VCaP (cell line): ENCODE data around the gene RIOK2.

Source experiments
- H3K27ac ChIP-seq: fragments of 450-650 bp; 2 replicates; pipeline ENCODE4 v1.5.1; 2017
- TF ChIP-seq, protein P1 (sequence below): fragments of 450-650 bp; conservative IDR thresholded peaks from 2 replicates; pipeline ENCODE4 v1.5.1; 2017; ENCODE audit warnings: mild to moderate bottlenecking, moderate library complexity

The RIOK2 gene

DNA sequence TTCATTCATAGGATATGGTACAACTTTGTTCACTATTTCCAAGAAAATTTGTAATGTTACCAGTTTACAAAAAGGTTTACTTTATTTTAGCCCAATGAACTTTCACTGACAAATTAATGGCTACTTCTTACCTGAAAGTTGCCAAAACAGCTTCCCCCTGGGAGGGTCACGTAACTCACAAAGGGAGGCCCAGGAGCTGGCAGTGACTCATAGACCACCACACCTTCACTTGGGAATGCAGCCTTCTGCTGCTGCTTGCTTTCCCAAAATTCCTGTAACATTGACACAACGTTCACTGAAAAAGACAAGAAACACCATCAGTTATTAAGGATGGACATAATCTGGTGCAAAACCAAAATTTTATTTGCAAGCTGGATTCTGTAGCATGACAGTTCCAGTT, 58.7 kb downstream of the RIOK2 start:
- H3K27ac ChIP-seq, result no peak overlapping the region
- TF ChIP-seq, protein P1, sequence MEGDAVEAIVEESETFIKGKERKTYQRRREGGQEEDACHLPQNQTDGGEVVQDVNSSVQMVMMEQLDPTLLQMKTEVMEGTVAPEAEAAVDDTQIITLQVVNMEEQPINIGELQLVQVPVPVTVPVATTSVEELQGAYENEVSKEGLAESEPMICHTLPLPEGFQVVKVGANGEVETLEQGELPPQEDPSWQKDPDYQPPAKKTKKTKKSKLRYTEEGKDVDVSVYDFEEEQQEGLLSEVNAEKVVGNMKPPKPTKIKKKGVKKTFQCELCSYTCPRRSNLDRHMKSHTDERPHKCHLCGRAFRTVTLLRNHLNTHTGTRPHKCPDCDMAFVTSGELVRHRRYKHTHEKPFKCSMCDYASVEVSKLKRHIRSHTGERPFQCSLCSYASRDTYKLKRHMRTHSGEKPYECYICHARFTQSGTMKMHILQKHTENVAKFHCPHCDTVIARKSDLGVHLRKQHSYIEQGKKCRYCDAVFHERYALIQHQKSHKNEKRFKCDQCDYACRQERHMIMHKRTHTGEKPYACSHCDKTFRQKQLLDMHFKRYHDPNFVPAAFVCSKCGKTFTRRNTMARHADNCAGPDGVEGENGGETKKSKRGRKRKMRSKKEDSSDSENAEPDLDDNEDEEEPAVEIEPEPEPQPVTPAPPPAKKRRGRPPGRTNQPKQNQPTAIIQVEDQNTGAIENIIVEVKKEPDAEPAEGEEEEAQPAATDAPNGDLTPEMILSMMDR, result no peak

DNA sequence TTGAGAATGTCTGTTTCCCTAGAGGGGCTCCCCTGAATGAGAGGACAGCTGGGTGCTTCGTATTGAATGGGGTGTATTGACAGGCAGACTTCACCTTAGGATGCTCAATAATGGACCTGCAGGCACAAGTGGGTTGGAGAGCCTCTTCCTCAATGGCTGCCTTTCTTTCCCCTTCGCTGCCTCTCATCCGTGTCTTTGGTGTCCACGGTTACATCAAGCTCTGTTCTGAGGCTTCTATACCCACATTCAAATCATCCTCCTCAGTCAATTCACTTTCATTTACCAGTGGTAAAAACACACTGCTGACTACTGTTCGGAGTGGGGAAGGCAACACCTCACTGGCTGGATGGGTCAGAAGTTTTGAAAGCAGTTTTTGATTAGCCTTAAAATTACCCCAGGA, 61.2 kb downstream of the RIOK2 start:
- TF ChIP-seq, protein P1, result no peak
- no peak overlapping the region for H3K27ac ChIP-seq

DNA sequence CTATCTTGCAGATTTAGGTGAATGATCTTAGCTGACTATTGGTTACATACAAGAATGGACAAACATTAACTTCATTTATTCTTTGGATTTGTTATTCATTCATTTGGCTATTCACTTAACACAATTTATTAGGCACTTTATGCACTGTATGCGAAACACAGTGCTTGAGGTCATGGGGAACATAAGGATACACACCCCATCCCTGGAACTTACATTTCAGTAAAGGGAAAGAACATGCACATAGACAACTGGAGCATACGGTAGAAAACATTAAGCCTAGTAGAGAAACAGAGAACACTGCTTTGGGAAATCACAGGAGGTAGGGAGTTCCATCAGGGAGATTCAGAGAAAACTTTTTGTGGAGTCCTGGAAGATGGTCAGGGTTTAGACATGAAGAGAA, 62.9 kb downstream of the RIOK2 start:
- H3K27ac ChIP-seq, result no peak overlapping the region
- TF ChIP-seq, protein P1, result no peak

- TF ChIP-seq, protein P1, result no peak
- no peak overlapping the region for H3K27ac ChIP-seq
Measured at GRCh38 chr5:97119007-97119390, 64.0 kb downstream of the RIOK2 start.

- TF ChIP-seq, protein P1, result no peak
- H3K27ac ChIP-seq, result no peak overlapping the region
Measured at GRCh38 chr5:97118261-97119006, 64.6 kb downstream of the RIOK2 start.

GRCh38 chr5:97115932-97116331, 67.1 kb downstream of the RIOK2 start:
- TF ChIP-seq, protein P1, result no peak
- no peak overlapping the region for H3K27ac ChIP-seq

DNA sequence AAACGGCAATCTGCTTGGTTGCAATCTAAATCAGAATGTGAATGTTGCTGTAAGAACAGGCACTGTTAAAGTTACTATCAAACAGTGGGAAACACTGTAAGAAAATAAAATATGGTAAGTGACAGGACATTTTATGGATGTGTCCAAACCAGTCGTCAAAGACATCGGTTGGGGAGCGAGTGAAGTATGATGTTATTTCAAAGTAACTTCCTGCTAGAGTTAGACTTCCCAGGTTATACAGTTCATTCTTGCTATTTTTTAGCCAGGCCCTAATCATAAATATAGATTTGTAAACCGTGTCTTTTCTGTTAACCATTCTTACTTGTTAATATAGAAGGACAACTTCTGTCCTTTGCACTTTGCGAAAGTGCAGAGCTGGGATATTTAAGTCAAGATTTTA, 70.8 kb downstream of the RIOK2 start:
- no peak overlapping the region for H3K27ac ChIP-seq
- TF ChIP-seq, protein P1, result no peak
